C4-2B (cell line): ENCODE results near the gene APBA3.

Experiments
- H3K27ac ChIP-seq: fragments of 450-650 bp; 2 replicates; pipeline ENCODE4 v1.5.1; 2017
- ZFX ChIP-seq: fragments of 450-650 bp; IDR thresholded peaks from 2 replicates; pipeline ENCODE4 v1.6.1; 2017
- TF ChIP-seq, protein P1 (sequence below): fragments of 450-650 bp; conservative IDR thresholded peaks from 2 replicates; pipeline ENCODE4 v1.5.1; 2017; ENCODE audit warnings: mild to moderate bottlenecking

APBA3 gene

DNA sequence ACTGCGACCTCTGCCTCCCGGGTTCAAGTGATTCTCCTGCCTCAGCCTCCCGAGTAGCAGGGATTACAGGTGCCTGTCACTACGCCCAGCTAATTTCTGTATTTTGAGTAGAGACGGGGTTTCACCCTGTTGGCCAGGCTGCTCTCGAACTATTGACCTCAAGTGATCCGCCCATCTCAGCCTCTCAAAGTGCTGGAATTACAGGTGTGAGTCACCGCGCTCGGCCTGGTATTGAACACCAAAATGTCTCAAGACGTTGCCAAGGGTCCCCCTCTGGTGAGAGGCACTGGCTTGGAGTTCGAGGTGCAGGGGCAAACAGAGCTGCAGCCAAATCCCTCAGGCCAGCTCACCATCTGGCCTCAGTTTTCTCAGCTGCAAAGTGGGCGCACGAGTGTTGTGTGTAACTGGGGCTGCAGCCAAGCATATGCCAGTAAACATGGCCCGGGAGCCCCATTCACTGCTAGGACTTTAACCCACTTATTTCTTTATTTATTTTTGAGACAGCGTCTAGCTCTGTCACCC, 45.3 kb downstream of the APBA3 start:
- H3K27ac ChIP-seq = no peak overlapping the region
- no peak for TF ChIP-seq ZFX
- TF ChIP-seq, protein P1, sequence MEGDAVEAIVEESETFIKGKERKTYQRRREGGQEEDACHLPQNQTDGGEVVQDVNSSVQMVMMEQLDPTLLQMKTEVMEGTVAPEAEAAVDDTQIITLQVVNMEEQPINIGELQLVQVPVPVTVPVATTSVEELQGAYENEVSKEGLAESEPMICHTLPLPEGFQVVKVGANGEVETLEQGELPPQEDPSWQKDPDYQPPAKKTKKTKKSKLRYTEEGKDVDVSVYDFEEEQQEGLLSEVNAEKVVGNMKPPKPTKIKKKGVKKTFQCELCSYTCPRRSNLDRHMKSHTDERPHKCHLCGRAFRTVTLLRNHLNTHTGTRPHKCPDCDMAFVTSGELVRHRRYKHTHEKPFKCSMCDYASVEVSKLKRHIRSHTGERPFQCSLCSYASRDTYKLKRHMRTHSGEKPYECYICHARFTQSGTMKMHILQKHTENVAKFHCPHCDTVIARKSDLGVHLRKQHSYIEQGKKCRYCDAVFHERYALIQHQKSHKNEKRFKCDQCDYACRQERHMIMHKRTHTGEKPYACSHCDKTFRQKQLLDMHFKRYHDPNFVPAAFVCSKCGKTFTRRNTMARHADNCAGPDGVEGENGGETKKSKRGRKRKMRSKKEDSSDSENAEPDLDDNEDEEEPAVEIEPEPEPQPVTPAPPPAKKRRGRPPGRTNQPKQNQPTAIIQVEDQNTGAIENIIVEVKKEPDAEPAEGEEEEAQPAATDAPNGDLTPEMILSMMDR = no peak

DNA sequence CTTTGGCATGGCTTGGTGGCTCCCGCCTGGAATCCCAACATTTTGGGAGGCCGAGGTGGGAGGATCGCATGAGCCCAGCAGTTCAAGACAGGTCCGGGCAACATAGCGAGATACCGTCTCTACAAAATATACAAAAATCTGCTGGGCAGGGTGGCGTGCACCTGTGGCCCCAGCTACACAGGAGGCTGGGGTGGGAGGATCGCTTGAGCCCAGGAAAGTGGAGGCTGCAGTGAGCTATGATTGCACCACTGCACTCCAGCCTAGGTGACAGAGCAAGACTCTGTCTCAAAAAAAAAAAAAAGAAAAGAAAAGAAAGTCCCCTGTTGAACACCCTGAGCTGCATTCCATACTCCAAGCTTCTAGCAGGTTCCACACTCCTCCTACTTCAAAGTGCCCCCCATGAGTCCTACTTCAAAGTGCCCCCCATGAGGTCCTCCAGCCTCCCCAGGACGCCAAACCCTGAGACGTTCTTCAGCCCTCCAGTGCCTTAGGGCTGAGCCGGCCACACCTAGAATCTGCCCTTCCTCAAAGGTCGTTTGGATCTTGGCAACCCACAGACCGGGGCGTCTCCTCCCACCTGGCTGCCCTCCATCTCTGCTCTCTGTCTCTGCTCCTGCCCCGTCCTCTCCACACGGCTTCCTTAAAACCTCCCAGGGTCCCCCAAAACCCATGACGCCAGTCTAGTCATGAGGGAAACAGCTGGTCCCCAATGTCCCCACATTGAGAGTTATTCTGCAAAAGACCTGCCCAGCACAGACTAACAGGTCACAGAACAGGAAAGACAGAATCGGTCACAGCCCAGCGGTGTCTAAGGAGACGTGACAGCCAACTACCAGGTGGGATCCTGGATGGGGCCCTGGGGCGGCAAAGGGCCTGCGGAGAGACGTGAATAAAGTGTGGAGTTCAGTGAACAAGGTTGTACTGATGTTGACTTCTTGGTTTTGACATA, 48.6 kb downstream of the APBA3 start:
- TF ChIP-seq ZFX = no peak
- TF ChIP-seq, protein P1 = no peak
- H3K27ac ChIP-seq = peak overlapping the region; percentile 63

DNA sequence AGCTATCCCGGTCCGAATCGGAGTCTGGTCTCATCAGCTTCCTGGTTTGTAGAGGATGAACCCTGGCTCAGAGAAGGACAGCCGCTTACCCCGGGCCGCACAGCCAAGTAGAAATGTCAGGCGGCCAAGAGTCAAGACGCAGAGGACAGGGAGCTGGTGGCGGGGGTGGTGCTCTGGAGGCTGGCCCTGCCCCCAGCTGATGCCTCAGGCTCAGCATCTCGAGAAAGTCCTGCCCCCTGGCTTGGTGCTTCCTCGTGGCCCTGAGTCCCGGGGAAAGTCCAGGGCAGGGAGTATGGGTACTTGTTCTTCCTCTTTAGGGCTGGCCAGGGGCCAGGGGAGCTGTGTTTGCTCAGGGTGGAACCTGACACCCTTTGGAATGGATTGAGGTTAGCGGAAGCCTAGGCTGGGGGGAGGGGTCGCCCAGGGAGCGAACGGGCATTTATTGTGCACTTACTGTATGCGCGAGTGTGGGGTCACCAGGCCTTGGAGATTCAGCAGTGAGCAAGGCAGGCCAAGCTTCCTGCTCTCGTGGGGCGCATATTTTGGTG, 51.2 kb downstream of the APBA3 start:
- peak overlapping the region; percentile 77 for H3K27ac ChIP-seq

DNA sequence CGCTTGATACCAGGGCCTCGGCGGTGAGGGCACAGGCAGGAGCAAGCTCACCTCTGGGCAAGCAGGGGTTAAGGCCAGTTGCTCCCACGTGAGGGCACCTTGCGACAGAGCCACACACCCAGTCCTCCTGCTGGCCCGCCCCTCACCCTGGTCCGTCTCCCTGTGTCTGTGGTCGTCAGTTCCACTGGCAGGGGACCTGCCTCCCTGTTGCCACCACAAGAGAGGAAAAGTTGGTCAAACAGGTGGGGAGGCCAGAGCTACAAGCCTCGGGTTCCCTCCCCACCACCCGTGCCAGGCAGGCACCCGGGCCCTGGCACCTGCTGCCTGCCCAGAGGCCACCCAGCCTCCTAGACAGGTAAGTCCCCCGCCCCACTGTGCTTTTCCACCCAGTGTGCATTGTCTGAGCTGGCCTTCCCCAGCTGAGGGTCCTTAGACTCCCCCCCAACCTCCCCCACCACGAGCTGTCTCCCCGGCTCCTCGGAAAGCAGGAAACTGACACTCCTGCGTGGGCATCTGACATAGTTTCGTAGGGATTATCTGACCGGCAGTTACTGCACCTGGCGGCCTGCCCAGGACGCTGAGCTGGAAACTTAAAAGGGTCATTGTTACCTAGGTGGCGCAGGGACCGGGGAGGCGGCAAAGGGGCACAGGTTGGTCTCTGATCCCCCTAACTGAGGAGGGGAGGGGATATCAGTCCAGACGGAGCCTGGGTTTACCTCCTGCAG, 53.1 kb downstream of the APBA3 start, which contains the start of gene TJP3:
Gene TJP3 (plus strand): TSS at position 178 of the 725 bp plus-strand sequence. CDS start 20,049 bp downstream, outside the sequence.
- TF ChIP-seq, protein P1 = no peak
- no peak for TF ChIP-seq ZFX
- H3K27ac ChIP-seq = peak within 1 kb of the TSS; percentile 77

More for the DNA sequence above, 51.2 kb downstream of the APBA3 start:
- TF ChIP-seq ZFX = no peak
- TF ChIP-seq, protein P1 = no peak

DNA sequence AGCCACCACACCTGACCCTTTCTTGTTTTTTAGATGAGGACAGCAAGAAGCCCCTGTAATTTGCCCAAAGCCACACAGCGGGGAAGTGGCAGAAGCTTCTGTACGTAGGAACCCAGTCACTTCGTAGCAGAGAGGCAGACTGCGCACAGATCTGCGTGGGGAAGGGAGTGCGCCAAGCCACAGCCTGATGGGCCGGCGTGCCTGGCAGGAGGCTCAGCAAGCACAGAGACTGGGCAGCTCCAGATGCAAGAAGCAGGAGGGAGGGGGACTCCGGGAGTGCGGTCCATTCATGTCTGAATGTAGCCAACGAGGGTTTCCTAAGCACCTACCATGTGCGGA, 53.7 kb downstream of the APBA3 start:
- H3K27ac ChIP-seq = peak overlapping the region; percentile 77
- TF ChIP-seq, protein P1 = no peak
- TF ChIP-seq ZFX = no peak

DNA sequence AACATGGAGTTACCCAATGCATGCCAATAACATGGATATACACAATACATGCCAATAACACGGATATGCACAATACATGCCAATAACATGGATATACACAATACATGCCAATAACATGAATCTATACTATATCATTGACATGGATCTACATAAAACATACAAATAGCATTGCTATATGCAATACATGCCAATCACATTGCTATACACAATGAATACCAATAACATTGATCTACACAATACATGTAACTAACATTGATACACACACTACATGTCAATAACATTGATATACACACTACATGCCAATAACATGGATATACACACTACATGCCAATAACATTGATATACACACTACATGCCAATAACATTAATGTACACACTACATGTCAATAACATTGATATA, 60.3 kb downstream of the APBA3 start:
- H3K27ac ChIP-seq = no peak overlapping the region
- TF ChIP-seq ZFX = no peak
- TF ChIP-seq, protein P1 = no peak
